GM13976 (cell line): ENCODE measurements around the gene PARD3.

Experiments
- DNase-seq: peaks from one replicate; pipeline ENCODE4 v3.0.0; 2012; ENCODE audit warnings: low spot score
- CTCF ChIP-seq: IDR thresholded peaks from 2 replicates; pipeline ENCODE4 v1.5.1; 2012; ENCODE audit warnings: borderline replicate concordance, mild to moderate bottlenecking; ENCODE audit not compliant: insufficient read depth; ENCODE audit errors: extremely low read depth, missing control alignments, control extremely low read depth
- in situ Hi-C: fragments of 300-500 bp; cut with MboI; formaldehyde crosslinking; loops from one replicate; pipeline ENCODE4 v1.12.0; 2022; ENCODE audit warnings: low sequenced_read_pairs, mixed read lengths, inconsistent platforms; ENCODE audit not compliant: unreplicated experiment

The PARD3 gene

GRCh38 chr10:34530778-34531177 is 284.3 kb downstream of the PARD3 start:
- no peak for TF ChIP-seq CTCF
- in situ Hi-C loops, result no loop called here
- no peak for DNase-seq

GRCh38 chr10:34528320-34528719 is 286.8 kb downstream of the PARD3 start:
- DNase-seq, result no peak
- no peak for TF ChIP-seq CTCF
- in situ Hi-C loops, result no loop called here

GRCh38 chr10:34526758-34527730 is 288.1 kb downstream of the PARD3 start:
- TF ChIP-seq CTCF, result peak; percentile 7
- in situ Hi-C loops, result no loop called here
- DNase-seq, result no peak

GRCh38 chr10:34526186-34526585 is 288.9 kb downstream of the PARD3 start:
- no peak for TF ChIP-seq CTCF
- in situ Hi-C loops, result no loop called here
- DNase-seq, result no peak

GRCh38 chr10:34524369-34525091 is 290.6 kb downstream of the PARD3 start:
- no peak for TF ChIP-seq CTCF
- in situ Hi-C loops, result no loop called here

GRCh38 chr10:34523017-34523767 is 291.9 kb downstream of the PARD3 start:
- no peak for TF ChIP-seq CTCF
- DNase-seq, result no peak
- in situ Hi-C loops, result no loop called here

More at GRCh38 chr10:34524369-34525091, 290.6 kb downstream of the PARD3 start:
- no peak for DNase-seq
